HepG2 (cell line): ENCODE results near the gene VCPKMT. TPM values are rescaled to one million over a fixed set of nuclear protein-coding genes. Genes with fewer than 3 reads are reported as not detected.

Experiments
- DR1 ChIP-seq: sonication (generic); formaldehyde crosslinking; IDR thresholded peaks from 2 replicates; pipeline ENCODE4 v1.8.0; 2021; ENCODE audit warnings: mild to moderate bottlenecking, missing genetic modification reagents, inconsistent platforms
- HOXD1 ChIP-seq: sonication (generic); formaldehyde crosslinking; IDR thresholded peaks from 2 replicates; pipeline ENCODE4 v1.5.0; 2020; ENCODE audit warnings: missing genetic modification reagents
- IRX3 ChIP-seq: sonication (generic); formaldehyde crosslinking; IDR thresholded peaks from 2 replicates; pipeline ENCODE4 v1.8.1; 2023; ENCODE audit warnings: mild to moderate bottlenecking, low read depth, missing genetic modification reagents, borderline replicate concordance
- ISX ChIP-seq: sonication (generic); formaldehyde crosslinking; conservative IDR thresholded peaks from 2 replicates; pipeline ENCODE4 v1.5.0; 2020; ENCODE audit warnings: missing genetic modification reagents
- MTF2 ChIP-seq: sonication (generic); formaldehyde crosslinking; IDR thresholded peaks from 2 replicates; pipeline ENCODE4 v1.5.0; 2020; ENCODE audit warnings: missing genetic modification reagents, borderline replicate concordance
- SMAD1 ChIP-seq: sonication (generic); formaldehyde crosslinking; IDR thresholded peaks from 2 replicates; pipeline ENCODE4 v1.4.0; 2020; ENCODE audit warnings: missing genetic modification reagents, low read depth, mild to moderate bottlenecking, borderline replicate concordance
- SOX6 ChIP-seq, 2 experiments: fragments of 450-650 bp in 1 of 2; sonication (generic) in 1 of 2; formaldehyde crosslinking in 1 of 2; IDR thresholded peaks; 2 replicates each; pipeline versions ENCODE4 v1.4.0 to v1.6.1; 2017 to 2020; ENCODE audit warnings: antibody characterized with exemption in 1 of 2, mild to moderate bottlenecking in 1 of 2, missing genetic modification reagents in 1 of 2
- ZNF451 ChIP-seq: sonication (generic); formaldehyde crosslinking; IDR thresholded peaks from 2 replicates; pipeline ENCODE4 v1.5.0; 2020; ENCODE audit warnings: mild to moderate bottlenecking, missing genetic modification reagents
- ZNF558 ChIP-seq: sonication (generic); formaldehyde crosslinking; IDR thresholded peaks from 2 replicates; pipeline ENCODE4 v1.9.0; 2022; ENCODE audit warnings: mild to moderate bottlenecking, missing genetic modification reagents, borderline replicate concordance
- ZNF564 ChIP-seq: sonication (generic); formaldehyde crosslinking; IDR thresholded peaks from 2 replicates; pipeline ENCODE4 v1.8.1; 2023; ENCODE audit warnings: mild to moderate bottlenecking, missing genetic modification reagents
- ZNF614 ChIP-seq: IDR thresholded peaks from 2 replicates; pipeline ENCODE4 v1.6.1; 2018; ENCODE audit warnings: missing biosample characterization, missing genetic modification reagents, inconsistent platforms, borderline replicate concordance
- ZNF687 ChIP-seq: sonication (generic); formaldehyde crosslinking; IDR thresholded peaks from 2 replicates; pipeline ENCODE4 v1.5.1; 2020; ENCODE audit warnings: mild to moderate bottlenecking, missing genetic modification reagents, moderate library complexity
- ZSCAN30 ChIP-seq: sonication (generic); formaldehyde crosslinking; IDR thresholded peaks from 2 replicates; pipeline ENCODE4 v1.5.0; 2020; ENCODE audit warnings: mild to moderate bottlenecking, missing genetic modification reagents
- polyA plus RNA-seq, 8 experiments: library from polyadenylated mRNA; depleted of rRNA in 3 of 8; stranded (reverse) in 7 of 8; unstranded in 1 of 8; fragments of >200 nt; fragmentation: Illumina TruSeq in 4 of 8; extraction: Trizol in 4 of 8; gene quantifications; 2 replicates each; pipeline versions ENCODE4 v1.2.1 to v1.2.3, GENCODE V29; 2011 to 2016; ENCODE audit warnings: low read depth in 4 of 8, missing spikeins in 1 of 8, mixed read lengths in 1 of 8; ENCODE audit not compliant: insufficient read depth in 1 of 8
- total RNA-seq, 5 experiments: library from RNA; depleted of rRNA; stranded (reverse); fragments of >200 nt; fragmentation: Illumina TruSeq; extraction: Trizol; gene quantifications; 2 replicates each; pipeline ENCODE4 v1.2.3, GENCODE V29; 2016; ENCODE audit warnings: low read depth in 1 of 5
- TF ChIP-seq, protein P1 (sequence below), 2 experiments: sonication (generic) in 1 of 2; formaldehyde crosslinking in 1 of 2; IDR thresholded peaks; 2 replicates each; pipeline versions ENCODE4 v1.4.0 to v1.6.1; 2016 to 2020; ENCODE audit warnings: borderline replicate concordance in 1 of 2, low read depth in 1 of 2, mild to moderate bottlenecking in 1 of 2, missing genetic modification reagents in 1 of 2
- TF ChIP-seq, protein P2 (sequence below): sonication (generic); formaldehyde crosslinking; IDR thresholded peaks from 2 replicates; pipeline ENCODE4 v1.5.0; 2020; ENCODE audit warnings: mild to moderate bottlenecking, missing genetic modification reagents
- TF ChIP-seq, protein P3 (sequence below): sonication (generic); formaldehyde crosslinking; IDR thresholded peaks from 2 replicates; pipeline ENCODE4 v1.8.0; 2022; ENCODE audit warnings: mild to moderate bottlenecking, missing genetic modification reagents, borderline replicate concordance

VCPKMT gene
- total and polyA plus RNA-seq, 2 of the 13 experiments (the other 11 are each of a cell fraction or from before 2014, with no cell fraction given): 3.9 to 5.4 TPM

DNA sequence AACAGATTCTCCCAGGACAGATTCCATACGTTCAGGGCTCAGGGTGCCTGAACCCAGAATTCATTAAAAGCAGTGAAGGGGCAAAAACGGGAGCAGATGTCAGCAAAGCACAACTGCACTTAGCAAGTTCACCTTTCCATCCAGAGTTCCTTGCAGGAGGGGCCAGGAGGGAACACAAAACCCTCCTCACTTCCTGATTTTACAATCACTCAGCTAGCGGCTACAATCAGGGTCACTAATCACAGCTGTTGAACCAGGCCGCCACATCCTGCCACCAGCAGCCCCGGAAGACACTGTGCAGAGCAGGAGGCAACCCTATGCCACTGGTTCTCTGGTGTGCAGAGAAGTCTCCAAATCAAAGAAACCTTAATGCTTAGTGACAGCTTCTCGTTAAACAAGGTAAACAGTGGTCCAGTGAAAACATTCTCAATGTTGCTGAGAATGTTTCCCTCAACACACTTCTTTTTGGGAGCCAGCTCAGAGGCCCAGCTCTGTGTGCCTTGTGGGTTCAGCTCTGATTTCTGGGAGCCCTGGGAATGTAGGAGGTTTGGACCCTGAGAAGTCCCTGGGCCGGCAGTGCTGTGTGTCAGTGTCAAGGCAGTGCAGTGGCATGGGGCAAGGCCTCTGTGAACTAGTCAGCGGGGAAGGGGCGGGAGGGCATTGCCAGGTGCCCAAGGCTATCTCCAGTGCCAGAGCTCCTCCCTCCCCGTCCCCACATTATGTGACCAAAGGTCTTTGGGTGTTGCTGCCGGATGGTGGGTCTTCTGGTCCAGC, 54.5 kb downstream of the VCPKMT start (continued):
- TF ChIP-seq ZNF558: no peak
- TF ChIP-seq ZNF451 (CRISPR knock-in tag): no peak
- no peak; the same call in 1 of the 2 replicates for TF ChIP-seq ISX (CRISPR knock-in tag)
- no peak for TF ChIP-seq SOX6 (IDR thresholded peaks at IDR 0.05)
- no peak; the same call in 1 of the 2 replicates for TF ChIP-seq SOX6 (CRISPR knock-in tag; IDR thresholded peaks at IDR 0.05)
- TF ChIP-seq ZNF687: peak; percentile 78
- TF ChIP-seq, protein P1, sequence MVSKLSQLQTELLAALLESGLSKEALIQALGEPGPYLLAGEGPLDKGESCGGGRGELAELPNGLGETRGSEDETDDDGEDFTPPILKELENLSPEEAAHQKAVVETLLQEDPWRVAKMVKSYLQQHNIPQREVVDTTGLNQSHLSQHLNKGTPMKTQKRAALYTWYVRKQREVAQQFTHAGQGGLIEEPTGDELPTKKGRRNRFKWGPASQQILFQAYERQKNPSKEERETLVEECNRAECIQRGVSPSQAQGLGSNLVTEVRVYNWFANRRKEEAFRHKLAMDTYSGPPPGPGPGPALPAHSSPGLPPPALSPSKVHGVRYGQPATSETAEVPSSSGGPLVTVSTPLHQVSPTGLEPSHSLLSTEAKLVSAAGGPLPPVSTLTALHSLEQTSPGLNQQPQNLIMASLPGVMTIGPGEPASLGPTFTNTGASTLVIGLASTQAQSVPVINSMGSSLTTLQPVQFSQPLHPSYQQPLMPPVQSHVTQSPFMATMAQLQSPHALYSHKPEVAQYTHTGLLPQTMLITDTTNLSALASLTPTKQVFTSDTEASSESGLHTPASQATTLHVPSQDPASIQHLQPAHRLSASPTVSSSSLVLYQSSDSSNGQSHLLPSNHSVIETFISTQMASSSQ (IDR thresholded peaks at IDR 0.05; ENCODE audit: low read depth): no peak
- TF ChIP-seq, protein P1 (CRISPR knock-in tag; IDR thresholded peaks at IDR 0.05; ENCODE audit: borderline replicate concordance): peak; percentile 10
- TF ChIP-seq, protein P2, sequence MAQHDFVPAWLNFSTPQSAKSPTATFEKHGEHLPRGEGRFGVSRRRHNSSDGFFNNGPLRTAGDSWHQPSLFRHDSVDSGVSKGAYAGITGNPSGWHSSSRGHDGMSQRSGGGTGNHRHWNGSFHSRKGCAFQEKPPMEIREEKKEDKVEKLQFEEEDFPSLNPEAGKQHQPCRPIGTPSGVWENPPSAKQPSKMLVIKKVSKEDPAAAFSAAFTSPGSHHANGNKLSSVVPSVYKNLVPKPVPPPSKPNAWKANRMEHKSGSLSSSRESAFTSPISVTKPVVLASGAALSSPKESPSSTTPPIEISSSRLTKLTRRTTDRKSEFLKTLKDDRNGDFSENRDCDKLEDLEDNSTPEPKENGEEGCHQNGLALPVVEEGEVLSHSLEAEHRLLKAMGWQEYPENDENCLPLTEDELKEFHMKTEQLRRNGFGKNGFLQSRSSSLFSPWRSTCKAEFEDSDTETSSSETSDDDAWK: no peak
- TF ChIP-seq DR1 (CRISPR knock-in tag): peak; percentile 58; the same call in 1 of the 2 replicates
- TF ChIP-seq IRX3 (CRISPR knock-in tag): 0 out of 2 replicates have a peak, but pooled peaks have one; percentile 41
- TF ChIP-seq MTF2: no peak
- TF ChIP-seq, protein P3, sequence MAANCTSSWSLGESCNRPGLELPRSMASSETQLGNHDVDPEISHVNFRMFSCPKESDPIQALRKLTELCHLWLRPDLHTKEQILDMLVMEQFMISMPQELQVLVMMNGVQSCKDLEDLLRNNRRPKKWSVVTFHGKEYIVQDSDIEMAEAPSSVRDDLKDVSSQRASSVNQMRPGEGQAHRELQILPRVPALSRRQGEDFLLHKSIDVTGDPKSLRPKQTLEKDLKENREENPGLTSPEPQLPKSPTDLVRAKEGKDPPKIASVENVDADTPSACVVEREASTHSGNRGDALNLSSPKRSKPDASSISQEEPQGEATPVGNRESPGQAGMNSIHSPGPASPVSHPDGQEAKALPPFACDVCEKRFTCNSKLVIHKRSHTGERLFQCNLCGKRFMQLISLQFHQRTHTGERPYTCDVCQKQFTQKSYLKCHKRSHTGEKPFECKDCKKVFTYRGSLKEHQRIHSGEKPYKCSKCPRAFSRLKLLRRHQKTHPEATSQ (CRISPR knock-in tag): 0 out of 2 replicates have a peak, but pooled peaks have one; percentile 44
- no peak for TF ChIP-seq SMAD1
- peak; percentile 41; the same call in 1 of the 2 replicates for TF ChIP-seq ZNF564 (CRISPR knock-in tag)
- peak; percentile 65; the same call in 1 of the 2 replicates for TF ChIP-seq ZNF614 (CRISPR knock-in tag)
- 0 out of 2 replicates have a peak, but pooled peaks have one; percentile 43 for TF ChIP-seq HOXD1 (CRISPR knock-in tag)
- 0 out of 2 replicates have a peak, but pooled peaks have one; percentile 60 for TF ChIP-seq ZSCAN30 (CRISPR knock-in tag)
